H1 (cell line): ENCODE measurements around the gene C21orf58. TPM values are rescaled to one million over a fixed set of nuclear protein-coding genes. Genes with fewer than 3 reads are reported as not detected.

Experiments used
- CTCF ChIA-PET: fragments of 300-600 bp; sonication (Branson Sonifier 250); formaldehyde crosslinking; loops from one replicate; lab custom pipeline; 2021; ENCODE audit not compliant: partially characterized antibody; lab: Charles Lee
- POLR2A ChIA-PET: fragments of 300-600 bp; sonication (Branson Sonifier 250); formaldehyde crosslinking; loops from one replicate; lab custom pipeline; 2021; ENCODE audit warnings: inconsistent platforms; ENCODE audit not compliant: partially characterized antibody; lab: Charles Lee
- DNase-seq, 2 experiments: peaks; one replicate each; pipeline versions ENCODE4 v3.0.0 to v3.0.0-alpha.2; 2010 to 2022; ENCODE audit warnings: low spot score in 2 of 2, low read depth in 1 of 2, mixed read lengths in 1 of 2
- FAIRE-seq: peaks from 2 replicates; lab custom pipeline; 2011; peaks lifted over from hg19 to GRCh38; lab: Jason Lieb, UNC
- H2AFZ ChIP-seq: 2 replicates; pipeline ENCODE4 v1.8.1; 2012; ENCODE audit warnings: low read length, inconsistent platforms
- H2AK5ac ChIP-seq: 2 replicates; pipeline ENCODE4 v1.6.1; 2013; ENCODE audit warnings: low read depth, low read length
- H2BK120ac ChIP-seq: replicated peaks from 2 replicates; pipeline ENCODE3; 2013; ENCODE audit warnings: low read depth, low read length, inconsistent platforms
- H2BK12ac ChIP-seq: 2 replicates; pipeline ENCODE4 v1.6.1; 2013; ENCODE audit warnings: low read depth, low read length
- H2BK15ac ChIP-seq: 2 replicates; pipeline ENCODE4 v1.6.1; 2013; ENCODE audit warnings: low read length
- H2BK20ac ChIP-seq: 2 replicates; pipeline ENCODE4 v1.6.1; 2013; ENCODE audit warnings: low read length
- H2BK5ac ChIP-seq: 2 replicates; pipeline ENCODE4 v1.6.1; 2013; ENCODE audit warnings: low read depth, low read length
- H3K14ac ChIP-seq: 2 replicates; pipeline ENCODE4 v1.6.1; 2013; ENCODE audit warnings: inconsistent platforms; ENCODE audit not compliant: insufficient read length
- H3K18ac ChIP-seq: 2 replicates; pipeline ENCODE4 v1.6.1; 2013; ENCODE audit warnings: low read length; ENCODE audit errors: extremely low read depth
- H3K23ac ChIP-seq: 2 replicates; pipeline ENCODE4 v1.6.1; 2013; ENCODE audit warnings: inconsistent platforms; ENCODE audit not compliant: insufficient read length
- H3K23me2 ChIP-seq: 2 replicates; pipeline ENCODE4 v1.6.1; 2013; ENCODE audit warnings: low read depth, low read length
- H3K27ac ChIP-seq: 2 replicates; pipeline ENCODE4 v1.6.1; 2011; ENCODE audit warnings: low read depth, low read length, inconsistent platforms
- H3K27me3 ChIP-seq, 4 experiments: replicated peaks in 1 of 4; 1 replicate in 1 of 4; 2 replicates in 3 of 4; pipeline versions ENCODE4 v1.6.1 to v1.8.1; 2011 to 2013; ENCODE audit warnings: low read length in 3 of 4, mild to moderate bottlenecking in 3 of 4, inconsistent platforms in 2 of 4, mixed read lengths in 2 of 4, moderate library complexity in 1 of 4; ENCODE audit not compliant: control insufficient read depth in 3 of 4, insufficient read depth in 3 of 4; ENCODE audit errors: extremely low read depth in 1 of 4
- H3K36me3 ChIP-seq, 4 experiments: 2 replicates each; pipeline versions ENCODE4 v1.6.1 to v1.8.1; 2011 to 2013; ENCODE audit warnings: mild to moderate bottlenecking in 4 of 4, low read length in 3 of 4, moderate library complexity in 2 of 4, control low read depth in 1 of 4, inconsistent platforms in 1 of 4; ENCODE audit not compliant: insufficient read depth in 4 of 4, control insufficient read depth in 2 of 4
- H3K4ac ChIP-seq: replicated peaks from 2 replicates; pipeline ENCODE3; 2013; ENCODE audit warnings: low read length, low read depth, mixed read lengths, inconsistent platforms; ENCODE audit not compliant: insufficient read length
- H3K4me1 ChIP-seq, 4 experiments: replicated peaks in 1 of 4; 1 replicate in 1 of 4; 2 replicates in 3 of 4; pipeline versions ENCODE4 v1.6.1 to v1.8.1; 2011 to 2013; ENCODE audit warnings: low read length in 3 of 4, inconsistent platforms in 2 of 4, mixed read lengths in 1 of 4; ENCODE audit not compliant: insufficient read depth in 4 of 4, control insufficient read depth in 3 of 4
- H3K4me2 ChIP-seq, 2 experiments: 2 replicates each; pipeline versions ENCODE4 v1.6.1 to v1.8.1; 2011 to 2013; ENCODE audit warnings: low read depth in 2 of 2, low read length in 2 of 2, control low read depth in 1 of 2, inconsistent platforms in 1 of 2, mild to moderate bottlenecking in 1 of 2; ENCODE audit not compliant: insufficient read depth in 1 of 2
- H3K4me3 ChIP-seq, 4 experiments: fragments of 200-600, 300-600 bp in 1 of 4; sonication (generic), shearing (Covaris generic), sonication (Bioruptor Twin) in 1 of 4; 2 replicates each; pipeline versions ENCODE4 v1.5.1 to v1.8.1; 2011 to 2016; ENCODE audit warnings: low read length in 4 of 4, low read depth in 3 of 4, control low read depth in 2 of 4, inconsistent platforms in 2 of 4, mild to moderate bottlenecking in 2 of 4, mixed read lengths in 1 of 4, moderate library complexity in 1 of 4; ENCODE audit not compliant: insufficient read depth in 2 of 4; ENCODE audit errors: extremely low read depth in 1 of 4
- H3K56ac ChIP-seq: replicated peaks from 2 replicates; pipeline ENCODE3; 2013; ENCODE audit warnings: low read depth, mild to moderate bottlenecking, mixed read lengths, low read length, inconsistent platforms; ENCODE audit not compliant: insufficient read length
- H3K79me1 ChIP-seq: 2 replicates; pipeline ENCODE4 v1.6.1; 2013; ENCODE audit warnings: low read depth, low read length, control low read depth
- H3K79me2 ChIP-seq, 2 experiments: 2 replicates each; pipeline versions ENCODE4 v1.6.1 to v1.8.1; 2012 to 2013; ENCODE audit warnings: low read length in 2 of 2, mild to moderate bottlenecking in 2 of 2, inconsistent platforms in 1 of 2; ENCODE audit not compliant: insufficient read depth in 2 of 2, control insufficient read depth in 1 of 2
- H3K9ac ChIP-seq, 4 experiments: replicated peaks in 1 of 4; 1 replicate in 1 of 4; 2 replicates in 3 of 4; pipeline versions ENCODE4 v1.6.1 to v1.8.1; 2011 to 2013; ENCODE audit warnings: low read depth in 3 of 4, low read length in 3 of 4, control low read depth in 2 of 4, mild to moderate bottlenecking in 2 of 4, moderate library complexity in 2 of 4, inconsistent platforms in 1 of 4; ENCODE audit errors: extremely low read depth in 1 of 4
- H3K9me3 ChIP-seq, 2 experiments: 2 replicates each; pipeline versions ENCODE4 v1.6.1 to v1.8.1; 2012 to 2013; ENCODE audit warnings: mild to moderate bottlenecking in 2 of 2, moderate library complexity in 2 of 2, control low read depth in 1 of 2, inconsistent platforms in 1 of 2, low read depth in 1 of 2, low read length in 1 of 2, mixed read lengths in 1 of 2; ENCODE audit not compliant: insufficient read depth in 2 of 2
- H4K20me1 ChIP-seq, 2 experiments: replicated peaks in 1 of 2; 2 replicates each; pipeline versions ENCODE3 to v1.8.1; 2011 to 2013; ENCODE audit warnings: inconsistent platforms in 2 of 2, low read length in 2 of 2, mild to moderate bottlenecking in 1 of 2; ENCODE audit not compliant: insufficient read depth in 2 of 2, control insufficient read depth in 1 of 2
- H4K5ac ChIP-seq: 2 replicates; pipeline ENCODE4 v1.6.1; 2013; ENCODE audit warnings: low read length, low read depth, mixed read lengths, inconsistent platforms; ENCODE audit not compliant: insufficient read length
- H4K8ac ChIP-seq: 2 replicates; pipeline ENCODE4 v1.8.0; 2013; ENCODE audit warnings: mild to moderate bottlenecking, moderate library complexity, low read length, inconsistent platforms; ENCODE audit not compliant: insufficient read depth; ENCODE audit errors: extremely low read depth
- H4K91ac ChIP-seq: replicated peaks from 2 replicates; pipeline ENCODE3; 2013; ENCODE audit warnings: low read length, mixed read lengths, inconsistent platforms; ENCODE audit not compliant: insufficient read length
- BRCA1 ChIP-seq: IDR thresholded peaks from 2 replicates; pipeline ENCODE4 v1.6.1; 2012; ENCODE audit warnings: low read depth, low read length, improper control_type of control experiment
- GTF2F1 ChIP-seq: IDR thresholded peaks from 2 replicates; pipeline ENCODE4 v1.6.1; 2012; ENCODE audit warnings: low read depth, low read length, improper control_type of control experiment, borderline replicate concordance
- JUND ChIP-seq: IDR thresholded peaks from 2 replicates; pipeline ENCODE4 v1.6.1; 2011; ENCODE audit warnings: mild to moderate bottlenecking, improper control_type of control experiment, low read length
- POLR2A ChIP-seq, 2 experiments: IDR thresholded peaks; 1 replicate in 1 of 2; 2 replicates in 1 of 2; pipeline ENCODE4 v1.6.1; 2011; ENCODE audit warnings: low read depth in 2 of 2, low read length in 2 of 2, mild to moderate bottlenecking in 2 of 2; ENCODE audit errors: control extremely low read depth in 1 of 2
- RAD21 ChIP-seq, 2 experiments: IDR thresholded peaks in 1 of 2; conservative IDR thresholded peaks in 1 of 2; 2 replicates each; pipeline ENCODE4 v1.6.1; 2011; ENCODE audit warnings: low read depth in 2 of 2, low read length in 2 of 2, improper control_type of control experiment in 1 of 2, inconsistent platforms in 1 of 2, mild to moderate bottlenecking in 1 of 2, moderate library complexity in 1 of 2
- RNF2 ChIP-seq: fragments of 200-900, 300-1000 bp; sonication (generic); IDR thresholded peaks from 2 replicates; pipeline ENCODE4 v1.7.1; 2016; ENCODE audit warnings: borderline replicate concordance, low read depth, mild to moderate bottlenecking, antibody characterized with exemption, low read length; ENCODE audit not compliant: poor library complexity, severe bottlenecking; ENCODE audit errors: missing control alignments
- SIRT6 ChIP-seq: IDR thresholded peaks from one replicate; pipeline ENCODE4 v1.7.1; 2012; ENCODE audit warnings: low read length, inconsistent platforms
- SIX5 ChIP-seq: IDR thresholded peaks from 2 replicates; pipeline ENCODE4 v1.6.1; 2011; ENCODE audit warnings: mild to moderate bottlenecking, low read depth, low read length
- TAF7 ChIP-seq: optimal IDR thresholded peaks from 2 replicates; pipeline ENCODE3; 2011; ENCODE audit warnings: low read depth, mild to moderate bottlenecking, inconsistent platforms, low read length, moderate library complexity, borderline replicate concordance
- TBP ChIP-seq: IDR thresholded peaks from 2 replicates; pipeline ENCODE4 v1.6.1; 2011; ENCODE audit warnings: low read depth, low read length, improper control_type of control experiment
- WGBS, 2 experiments: shearing (Covaris generic) in 1 of 2; methylation state at CpG; one replicate each; pipeline versions ENCODE4 v1.1.6 to v1.1.7; 2013 to 2015; ENCODE audit warnings: low lambda C conversion rate in 2 of 2, mixed read lengths in 2 of 2, inconsistent platforms in 1 of 2, low coverage in 1 of 2, missing lambda C conversion rate in 1 of 2; ENCODE audit not compliant: insufficient replicate concordance in 2 of 2, insufficient coverage in 1 of 2, insufficient read length in 1 of 2; ENCODE audit errors: extremely low coverage in 1 of 2, missing lambda C conversion rate in 1 of 2; 5-methylcytosine and 5-hydroxymethylcytosine counted together
- polyA plus RNA-seq, 7 experiments: library from polyadenylated mRNA; depleted of rRNA in 3 of 7; stranded (reverse) in 5 of 7; unstranded in 2 of 7; fragments of >200 nt in 5 of 7; fragments of 200-250 nt in 2 of 7; gene quantifications; 1 replicate in 5 of 7; 2 replicates in 1 of 7; 4 replicates in 1 of 7; pipeline versions ENCODE4 v1.2.1 to v1.2.3, GENCODE V29; 2011 to 2013; ENCODE audit warnings: missing spikeins in 2 of 7, mixed read lengths in 2 of 7
- total RNA-seq: library from RNA; stranded (reverse); fragmentation: NEBNext Ultra II Directional; extraction: Animal tissue kit (Norgen Biotek cat#: 25700); gene quantifications from 2 replicates; pipeline ENCODE4 v1.2.1, GENCODE V29; 2021
- TF ChIP-seq, protein P1 (sequence below): IDR thresholded peaks from 2 replicates; pipeline ENCODE4 v1.6.1; 2012; ENCODE audit warnings: low read length, inconsistent platforms

Gene C21orf58
- total and polyA plus RNA-seq, 2 of the 8 experiments (the other 6 are each of a cell fraction or from before 2014, with no cell fraction given) = 13.8 to 26.1 TPM

DNA sequence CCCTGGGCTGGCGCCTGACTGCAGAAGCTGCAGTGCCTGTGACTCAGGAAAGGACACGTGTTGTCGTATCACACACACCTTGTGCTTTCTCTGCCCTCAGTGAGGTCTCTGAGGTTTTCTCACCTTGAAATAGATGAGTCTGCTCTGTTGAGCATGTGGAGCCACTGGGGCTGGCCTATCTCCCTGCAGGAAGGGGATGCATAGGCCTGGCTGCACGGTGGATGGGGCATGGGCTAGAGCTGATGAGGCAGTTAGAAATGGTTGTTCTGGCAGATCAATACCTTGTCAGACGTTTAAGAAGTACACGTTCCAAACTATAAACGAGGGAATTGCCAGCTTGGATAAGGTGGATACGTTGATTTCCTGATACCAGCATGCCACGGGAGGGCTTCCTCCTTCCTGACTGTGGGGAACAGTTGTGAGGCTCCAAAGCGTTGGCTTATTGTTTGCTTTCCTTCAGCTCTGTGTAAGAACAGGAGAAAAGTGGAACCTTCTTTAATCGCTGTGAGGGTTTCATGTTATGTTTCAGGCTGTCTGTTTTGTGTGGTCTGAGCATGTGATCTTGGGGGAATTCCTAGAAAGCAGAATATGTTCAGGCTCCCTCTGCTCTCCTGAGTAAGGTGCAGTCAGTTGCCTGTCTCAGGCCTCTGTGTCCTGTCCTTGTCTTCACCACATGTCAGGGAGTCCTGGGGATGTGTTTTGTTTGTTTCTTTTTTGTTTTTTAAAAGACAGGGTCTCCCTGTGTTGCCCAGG lies 45.0 kb upstream of the C21orf58 start:
- Histone ChIP-seq H4K20me1 (peaks cover 4 to 13% of the 10 kb centered on the region in 2 experiments), H3K27me3 (no peaks in the 10 kb centered on the region), H3K18ac (no peak overlapping the region), H3K14ac (no peak overlapping the region), H2BK20ac (no peak overlapping the region), H4K8ac (no peak overlapping the region), H3K79me2 (peaks cover 0 to 34% of the 10 kb centered on the region in 2 experiments; a peak in 2 of 4 replicates), H3K56ac (no peak overlapping the region), H4K91ac (no peak overlapping the region), H2BK12ac (no peak overlapping the region), H3K4me1 (no peaks in the 10 kb centered on the region), H3K36me3 (peaks cover 13 to 40% (median 32%) of the 10 kb centered on the region in 4 experiments; a peak in 6 of 8 replicates), H2AK5ac (no peak overlapping the region), H3K23me2 (peaks cover 5% of the 10 kb centered on the region), H2AFZ (no peak overlapping the region), H3K79me1 (peaks cover 11% of the 10 kb centered on the region), H3K23ac (no peak overlapping the region), H2BK5ac (no peak overlapping the region), H2BK120ac (no peak overlapping the region), H3K4me3 (no peak overlapping the region), H3K4me2 (no peak overlapping the region), H3K4ac (no peak overlapping the region), H3K9me3 (peaks cover 0 to 10% of the 10 kb centered on the region in 2 experiments; a peak in 1 of 4 replicates), H3K27ac (no peak overlapping the region), H3K9ac (no peak overlapping the region), H4K5ac (no peak overlapping the region), H2BK15ac (no peak overlapping the region)
- 85% methylated on average over 11 of the region's 11 CpGs; no CpG with 5 or more reads in 1 of the 2 experiments for WGBS, 2 experiments
- FAIRE-seq (no peak), DNase-seq (no peak)
- POLR2A ChIA-PET = no interaction called here
- CTCF ChIA-PET = interaction anchor here (1.1 to 1.9 kb wide), 3 partner anchors 10 to 31 kb away, joined by 3 to 6 read pairs (median 4); no protein-coding TSS in a partner anchor
- TF ChIP-seq RNF2 = no peak
- no peak for TF ChIP-seq RAD21 (IDR thresholded peaks at IDR 0.05 in 1 of 2, conservative IDR thresholded peaks at IDR 0.05 in 1 of 2; ENCODE audit: low read depth in 2 of 2, low read length in 2 of 2)
- TF ChIP-seq POLR2A (IDR thresholded peaks at IDR 0.05; ENCODE audit: control extremely low read depth in 1 of 2, low read depth in 2 of 2, low read length in 2 of 2) = no peak
- no peak for TF ChIP-seq JUND
- TF ChIP-seq TBP = no peak
- TF ChIP-seq BRCA1 = no peak
- TF ChIP-seq TAF7 = no peak
- TF ChIP-seq SIRT6 = no peak
- TF ChIP-seq, protein P1, sequence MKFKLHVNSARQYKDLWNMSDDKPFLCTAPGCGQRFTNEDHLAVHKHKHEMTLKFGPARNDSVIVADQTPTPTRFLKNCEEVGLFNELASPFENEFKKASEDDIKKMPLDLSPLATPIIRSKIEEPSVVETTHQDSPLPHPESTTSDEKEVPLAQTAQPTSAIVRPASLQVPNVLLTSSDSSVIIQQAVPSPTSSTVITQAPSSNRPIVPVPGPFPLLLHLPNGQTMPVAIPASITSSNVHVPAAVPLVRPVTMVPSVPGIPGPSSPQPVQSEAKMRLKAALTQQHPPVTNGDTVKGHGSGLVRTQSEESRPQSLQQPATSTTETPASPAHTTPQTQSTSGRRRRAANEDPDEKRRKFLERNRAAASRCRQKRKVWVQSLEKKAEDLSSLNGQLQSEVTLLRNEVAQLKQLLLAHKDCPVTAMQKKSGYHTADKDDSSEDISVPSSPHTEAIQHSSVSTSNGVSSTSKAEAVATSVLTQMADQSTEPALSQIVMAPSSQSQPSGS = no peak
- TF ChIP-seq GTF2F1 = no peak
- no peak for TF ChIP-seq SIX5
